H9 (cell line): ENCODE data around the gene GGT7. TPM values are rescaled to one million over a fixed set of nuclear protein-coding genes. Genes with fewer than 3 reads are reported as not detected.

Experiments used
- DNase-seq: peaks from one replicate; pipeline ENCODE4 v3.0.0-alpha.2; 2017
- H2AFZ ChIP-seq: one replicate; pipeline ENCODE4 v1.6.1; 2013; ENCODE audit warnings: mild to moderate bottlenecking, low read length, control low read depth, moderate library complexity
- H2AK5ac ChIP-seq: 2 replicates; pipeline ENCODE4 v1.6.1; 2013; ENCODE audit warnings: low read length, control low read depth, mixed read lengths; ENCODE audit not compliant: insufficient read length
- H2BK120ac ChIP-seq: one replicate; pipeline ENCODE4 v1.6.1; 2013; ENCODE audit warnings: low read depth, mild to moderate bottlenecking, low read length, control low read depth, inconsistent platforms; ENCODE audit not compliant: poor library complexity, severe bottlenecking
- H2BK12ac ChIP-seq: 2 replicates; pipeline ENCODE4 v1.6.1; 2013; ENCODE audit warnings: low read length, control low read depth, mixed read lengths, low read depth; ENCODE audit not compliant: insufficient read length
- H2BK15ac ChIP-seq: 2 replicates; pipeline ENCODE4 v1.6.1; 2013; ENCODE audit warnings: low read depth, low read length, control low read depth
- H2BK20ac ChIP-seq: one replicate; pipeline ENCODE4 v1.6.1; 2013; ENCODE audit warnings: low read depth, mild to moderate bottlenecking, low read length, control low read depth, inconsistent platforms; ENCODE audit not compliant: poor library complexity, severe bottlenecking
- H2BK5ac ChIP-seq: 2 replicates; pipeline ENCODE4 v1.6.1; 2013; ENCODE audit warnings: low read length, control low read depth, mixed read lengths; ENCODE audit not compliant: insufficient read length
- H3K14ac ChIP-seq: 2 replicates; pipeline ENCODE4 v1.6.1; 2013; ENCODE audit warnings: low read length, control low read depth; ENCODE audit not compliant: insufficient read depth
- H3K18ac ChIP-seq: 2 replicates; pipeline ENCODE4 v1.6.1; 2013; ENCODE audit warnings: low read depth, mild to moderate bottlenecking, mixed read lengths, low read length, control low read depth; ENCODE audit not compliant: insufficient read length
- H3K23ac ChIP-seq: 2 replicates; pipeline ENCODE4 v1.6.1; 2013; ENCODE audit warnings: low read length, control low read depth, mixed read lengths, low read depth; ENCODE audit not compliant: insufficient read length
- H3K23me2 ChIP-seq: 2 replicates; pipeline ENCODE4 v1.6.1; 2013; ENCODE audit warnings: low read depth, mild to moderate bottlenecking, mixed read lengths, low read length, control low read depth; ENCODE audit not compliant: insufficient read length, poor library complexity, severe bottlenecking
- H3K27ac ChIP-seq: 2 replicates; pipeline ENCODE4 v1.5.1; 2013; ENCODE audit warnings: low read length, control low read depth, mixed read lengths, low read depth; ENCODE audit not compliant: insufficient read length
- H3K27me3 ChIP-seq: 2 replicates; pipeline ENCODE4 v1.6.1; 2013; ENCODE audit warnings: low read length, control low read depth, inconsistent platforms; ENCODE audit not compliant: insufficient read depth
- H3K4ac ChIP-seq: 2 replicates; pipeline ENCODE4 v1.6.1; 2013; ENCODE audit warnings: low read depth, mild to moderate bottlenecking, control low read depth, inconsistent platforms, low read length, moderate library complexity
- H3K4me1 ChIP-seq: 2 replicates; pipeline ENCODE4 v1.6.1; 2013; ENCODE audit warnings: low read length, control low read depth, inconsistent platforms; ENCODE audit not compliant: insufficient read depth
- H3K4me2 ChIP-seq: 2 replicates; pipeline ENCODE4 v1.6.1; 2013; ENCODE audit warnings: low read length, control low read depth, mixed read lengths; ENCODE audit not compliant: insufficient read length, insufficient read depth
- H3K56ac ChIP-seq: 2 replicates; pipeline ENCODE4 v1.6.1; 2013; ENCODE audit warnings: low read depth, mild to moderate bottlenecking, mixed read lengths, low read length, control low read depth; ENCODE audit not compliant: insufficient read length
- H3K79me1 ChIP-seq: 2 replicates; pipeline ENCODE4 v1.6.1; 2013; ENCODE audit warnings: low read depth, mild to moderate bottlenecking, moderate library complexity, low read length, control low read depth, inconsistent platforms; ENCODE audit not compliant: insufficient read depth, poor library complexity, severe bottlenecking
- H3K79me2 ChIP-seq: 2 replicates; pipeline ENCODE4 v1.6.1; 2013; ENCODE audit warnings: low read length, control low read depth, inconsistent platforms; ENCODE audit not compliant: insufficient read depth
- H3K9ac ChIP-seq: 2 replicates; pipeline ENCODE4 v1.6.1; 2013; ENCODE audit warnings: low read length, control low read depth, mixed read lengths; ENCODE audit not compliant: insufficient read length; ENCODE audit errors: extremely low read depth
- H3K9me3 ChIP-seq: one replicate; pipeline ENCODE4 v1.6.1; 2013; ENCODE audit warnings: low read depth, low read length, inconsistent platforms; ENCODE audit not compliant: control insufficient read depth
- H3T11ph ChIP-seq: one replicate; pipeline ENCODE4 v1.6.1; 2013; ENCODE audit warnings: mild to moderate bottlenecking, low read length, control low read depth, inconsistent platforms
- H4K20me1 ChIP-seq: one replicate; pipeline ENCODE4 v1.6.1; 2013; ENCODE audit not compliant: control insufficient read depth, insufficient read length, insufficient read depth
- H4K5ac ChIP-seq: 2 replicates; pipeline ENCODE4 v1.6.1; 2013; ENCODE audit warnings: low read depth, mild to moderate bottlenecking, mixed read lengths, low read length, control low read depth; ENCODE audit not compliant: insufficient read length
- H4K8ac ChIP-seq: replicated peaks from 2 replicates; pipeline ENCODE4 v1.6.1; 2013; ENCODE audit warnings: low read length, control low read depth, mixed read lengths, low read depth; ENCODE audit not compliant: insufficient read length
- H4K91ac ChIP-seq: 2 replicates; pipeline ENCODE4 v1.6.1; 2013; ENCODE audit warnings: low read depth, mild to moderate bottlenecking, moderate library complexity, mixed read lengths, low read length, control low read depth; ENCODE audit not compliant: insufficient read length
- H3K27ac Mint-ChIP-seq, 3 experiments: 2 replicates in 2 of 3; 3 replicates in 1 of 3; pipeline ENCODE4 v1.8.0; 2020 to 2021; ENCODE audit warnings: mixed read lengths in 3 of 3, mild to moderate bottlenecking in 1 of 3, moderate library complexity in 1 of 3
- H3K27me3 Mint-ChIP-seq: 2 replicates; pipeline ENCODE4 v1.8.0; 2021; ENCODE audit warnings: low read depth, mild to moderate bottlenecking, moderate library complexity, mixed read lengths
- H3K36me3 Mint-ChIP-seq, 3 experiments: 2 replicates in 2 of 3; 3 replicates in 1 of 3; pipeline ENCODE4 v1.8.0; 2020 to 2021; ENCODE audit warnings: low read depth in 3 of 3, mixed read lengths in 3 of 3; ENCODE audit not compliant: insufficient read depth in 1 of 3
- H3K4me1 Mint-ChIP-seq, 2 experiments: 2 replicates each; pipeline ENCODE4 v1.8.0; 2020; ENCODE audit warnings: mixed read lengths in 2 of 2
- H3K4me3 Mint-ChIP-seq, 2 experiments: 2 replicates in 1 of 2; 3 replicates in 1 of 2; pipeline ENCODE4 v1.8.0; 2020 to 2021; ENCODE audit warnings: mild to moderate bottlenecking in 2 of 2, mixed read lengths in 2 of 2, moderate library complexity in 1 of 2
- H3K9me3 Mint-ChIP-seq, 2 experiments: 2 replicates in 1 of 2; 3 replicates in 1 of 2; pipeline ENCODE4 v1.8.0; 2020; ENCODE audit warnings: mild to moderate bottlenecking in 2 of 2, mixed read lengths in 2 of 2, moderate library complexity in 1 of 2
- CTCF ChIP-seq: fragments of 200-600 bp; sonication (generic); conservative IDR thresholded peaks from 3 replicates; pipeline ENCODE4 v1.8.0; 2021; ENCODE audit warnings: antibody characterized with exemption, mild to moderate bottlenecking
- WGBS: extraction: QIAGEN DNeasy Blood & Tissue Kit; methylation state at CpG from one replicate; pipeline ENCODE4 v1.1.7; 2013; ENCODE audit warnings: missing lambda C conversion rate, low lambda C conversion rate, mixed read lengths; ENCODE audit not compliant: insufficient read length; ENCODE audit errors: extremely low coverage; 5-methylcytosine and 5-hydroxymethylcytosine counted together
- total RNA-seq: library from RNA; stranded (reverse); gene quantifications from 2 replicates; pipeline ENCODE4 v1.2.1, GENCODE V29; 2021

Gene GGT7
- total RNA-seq, 1 experiment from 2014 or later = 38.6 TPM

DNA sequence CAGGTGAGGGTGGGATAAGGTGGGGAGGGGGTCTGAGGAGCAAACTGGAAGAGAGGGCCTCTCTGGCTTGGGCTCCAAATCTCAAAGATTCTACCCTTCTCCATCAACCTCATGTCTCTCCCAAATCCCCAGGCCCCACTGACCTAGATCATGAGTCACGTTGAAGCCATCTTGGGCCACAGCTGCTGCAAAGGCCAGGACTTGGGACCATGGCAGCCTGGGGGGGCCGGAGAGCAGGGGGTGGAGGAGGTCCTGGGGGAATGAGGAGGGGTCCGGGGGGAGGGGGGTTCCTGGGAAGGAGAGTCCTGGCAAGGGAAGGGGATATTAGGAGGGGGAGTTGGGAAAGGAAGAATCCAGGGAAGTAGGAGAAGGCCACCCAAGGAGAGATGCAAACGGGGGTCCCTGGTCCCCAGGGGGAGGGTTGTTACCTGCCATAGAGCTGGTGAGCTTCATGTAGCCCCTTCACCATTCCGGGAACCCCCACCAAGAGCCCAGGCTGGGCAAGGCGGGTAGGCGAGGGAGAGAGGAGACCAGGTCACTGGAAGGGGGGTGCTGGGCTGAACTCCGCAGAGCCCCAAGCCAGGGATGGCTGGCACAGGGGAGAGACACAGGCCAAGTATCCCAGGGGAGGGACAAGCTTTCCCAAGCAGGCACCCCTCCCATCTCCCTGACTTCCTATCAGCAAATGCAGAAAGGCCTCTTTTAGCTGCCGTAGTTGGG lies 12.7 kb downstream of the GGT7 start:
- Histone ChIP-seq H3T11ph (no peak overlapping the region), H3K23ac (no peak overlapping the region), H3K9ac (no peak overlapping the region), H3K4ac (no peak overlapping the region), H4K5ac (no peak overlapping the region), H3K14ac (no peak overlapping the region), H4K20me1 (no peaks in the 10 kb centered on the region), H2AFZ (no peak overlapping the region), H2BK5ac (no peak overlapping the region), H2BK12ac (no peak overlapping the region), H3K4me1 (no peaks in the 10 kb centered on the region), H2AK5ac (no peak overlapping the region), H3K79me2 (no peaks in the 10 kb centered on the region), H3K27me3 (no peaks in the 10 kb centered on the region), H3K18ac (no peak overlapping the region), H3K79me1 (no peaks in the 10 kb centered on the region), H2BK15ac (no peak overlapping the region), H2BK120ac (no peak overlapping the region), H3K9me3 (no peaks in the 10 kb centered on the region), H4K8ac (no peak overlapping the region), H3K23me2 (no peaks in the 10 kb centered on the region), H3K27ac (no peak overlapping the region), H3K4me2 (no peak overlapping the region), H3K56ac (no peak overlapping the region), H2BK20ac (no peak overlapping the region), H4K91ac (no peak overlapping the region)
- TF ChIP-seq CTCF = no peak
- Mint-ChIP-seq H3K9me3 (no peaks in the 10 kb centered on the region), H3K36me3 (peaks cover 13 to 61% (median 20%) of the 10 kb centered on the region in 3 experiments; a peak in 6 of 7 replicates), H3K4me3 (no peak overlapping the region), H3K4me1 (peaks cover 8% of the 10 kb centered on the region in 2 experiments), H3K27me3 (no peaks in the 10 kb centered on the region), H3K27ac (peak overlapping the region in 1 of 3 experiments; percentile 41; a peak in 1 of 7 replicates)
- no peak for DNase-seq
- WGBS = no CpG with 5 or more reads among the region's 9 CpGs
